GM18909 (cell line): ENCODE results near the gene STIMATE.

Experiments used
- ATAC-seq: cut with Tn5 transposase; IDR thresholded peaks from one replicate; pipeline ENCODE4 v1.9.1; 2021; ENCODE audit warnings: mild to moderate bottlenecking; ENCODE audit not compliant: unreplicated experiment, poor library complexity

STIMATE gene

DNA sequence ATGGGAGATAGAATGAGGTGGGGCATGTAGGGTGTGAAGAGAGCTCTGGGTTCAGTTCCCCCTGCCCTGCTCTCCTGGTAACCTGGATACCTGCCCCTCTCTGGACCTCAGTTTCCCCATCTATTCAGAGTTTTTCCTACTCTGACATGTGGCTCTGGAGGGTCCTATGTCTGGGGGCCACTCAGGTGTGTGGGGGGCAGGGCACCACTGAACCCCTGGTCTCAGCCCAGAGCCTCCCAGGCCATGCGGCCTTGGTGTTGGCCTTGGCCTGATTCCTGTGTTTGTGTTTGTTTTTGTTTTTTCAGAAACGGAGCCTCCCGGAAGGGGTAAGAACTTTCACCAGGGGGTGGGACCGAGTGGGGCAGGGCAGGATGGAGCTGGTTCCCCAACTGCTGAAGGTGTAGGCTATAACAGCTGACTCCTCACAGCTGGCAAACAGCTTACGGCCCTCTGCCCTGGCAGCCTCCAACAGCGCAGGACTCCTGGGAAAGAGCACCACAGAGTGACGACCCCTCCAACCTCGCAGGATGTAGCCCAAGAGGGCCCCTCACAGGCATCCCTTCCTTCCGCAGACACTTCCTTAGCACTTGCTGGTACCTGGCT, 101.9 kb downstream of the STIMATE start:
- no peak for ATAC-seq

DNA sequence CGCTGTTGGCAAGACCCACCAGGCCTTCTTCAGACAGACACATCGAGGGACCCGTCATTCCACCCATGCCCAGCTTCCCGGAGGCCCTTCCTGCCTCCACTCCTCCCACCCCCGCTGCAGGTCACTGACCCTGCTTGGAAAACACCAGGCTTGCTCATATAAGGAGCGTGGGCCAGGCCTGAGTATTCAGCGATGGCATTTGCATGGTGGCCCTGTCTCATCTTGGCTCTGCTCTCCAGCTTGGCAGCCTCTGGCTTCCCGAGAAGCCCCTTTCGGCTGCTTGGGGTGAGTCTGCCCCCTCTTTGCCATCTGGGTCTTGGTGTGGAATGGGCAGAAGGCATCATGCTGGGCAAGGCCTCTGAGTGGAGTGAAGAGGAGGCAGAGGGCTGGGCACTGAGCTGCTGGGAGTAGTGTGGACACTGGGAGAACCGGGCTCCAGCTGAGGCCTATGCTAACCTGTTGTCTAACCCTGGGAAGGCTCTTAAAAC, 102.7 kb downstream of the STIMATE start, which contains the start of gene ITIH3:
TSS of gene ITIH3 (plus strand) at position 185 of the 488 bp plus-strand sequence. CDS start at position 193, 8 bp downstream.
- ATAC-seq = no peak

DNA sequence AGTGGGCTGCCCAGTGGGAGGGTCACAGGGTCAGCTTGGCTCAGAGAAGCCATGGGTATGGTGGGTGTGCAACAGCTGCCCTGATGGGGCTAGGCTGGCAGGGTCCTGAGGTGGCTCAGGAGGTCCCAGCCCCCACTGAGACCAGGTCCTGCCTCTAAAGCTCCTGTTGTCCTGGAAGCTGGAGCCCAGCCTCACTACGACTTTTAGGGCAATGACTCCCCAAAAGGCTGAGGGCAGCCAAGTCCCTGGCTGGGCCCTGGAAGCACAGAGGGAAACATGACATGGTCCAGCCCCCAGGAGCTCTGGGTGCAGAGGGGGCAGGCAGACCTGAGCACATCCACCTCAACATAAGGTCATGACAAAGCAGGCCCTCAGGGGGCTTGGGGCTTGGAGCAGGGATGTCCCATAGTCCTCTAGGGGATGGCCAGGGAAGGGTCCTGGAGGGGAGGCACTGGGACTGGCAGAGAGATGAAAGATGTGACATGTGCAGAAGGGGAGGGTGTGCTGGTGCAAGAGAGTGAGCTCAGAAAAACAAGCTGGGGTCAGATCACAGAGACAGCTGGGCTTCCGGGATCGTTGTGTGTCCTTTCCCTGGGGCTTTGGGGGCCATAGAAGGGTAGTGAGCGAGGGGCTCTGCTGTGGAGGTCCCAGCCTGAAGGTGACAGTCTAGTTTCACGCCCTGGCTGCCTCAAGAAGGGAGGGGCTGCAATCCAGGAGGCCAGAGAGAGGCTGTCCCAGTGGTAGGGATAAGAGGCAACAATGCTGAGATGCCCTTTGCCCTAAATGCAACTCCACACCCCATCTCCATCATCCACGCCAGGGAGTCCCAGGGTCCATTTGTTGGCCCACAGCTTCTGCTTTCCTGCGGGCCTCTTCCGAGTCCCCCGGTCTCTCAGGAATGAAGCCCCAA, 103.4 kb downstream of the STIMATE start:
- no peak for ATAC-seq

DNA sequence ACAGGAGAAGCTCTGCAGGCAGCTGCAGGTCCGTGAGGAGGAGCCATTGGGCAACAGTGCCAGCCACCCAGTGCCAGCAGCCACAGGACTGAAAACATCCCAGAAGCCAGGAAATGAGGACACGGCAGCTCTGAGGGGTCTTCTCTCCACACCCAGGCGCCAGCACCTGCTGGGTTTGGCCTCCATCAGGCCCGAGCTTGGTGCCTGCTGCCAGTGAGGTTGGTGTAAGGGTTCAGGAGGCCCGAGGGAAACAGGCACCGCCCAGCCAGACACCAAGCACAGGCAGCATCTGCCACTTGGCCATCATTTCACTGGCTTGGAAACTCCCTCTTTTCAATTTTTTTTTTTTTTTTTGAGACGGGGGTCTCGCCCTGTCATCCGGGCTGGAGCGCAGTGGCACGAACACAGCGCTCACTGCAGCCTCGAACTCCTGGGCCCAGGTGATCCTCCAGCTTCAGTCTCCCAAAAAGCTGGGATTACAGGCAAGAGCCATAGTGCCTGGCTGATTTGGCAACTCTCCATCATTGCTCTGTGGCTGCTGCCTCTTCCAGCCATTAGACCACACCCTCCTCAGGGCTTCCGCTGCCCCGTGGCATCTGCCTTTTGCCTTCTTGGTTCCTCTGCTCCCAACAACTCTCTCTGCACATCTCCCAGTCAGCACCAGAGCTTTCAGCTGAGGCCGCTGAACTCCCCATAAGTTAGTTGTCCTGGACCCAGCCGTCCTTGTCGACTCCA, 104.2 kb downstream of the STIMATE start:
- ATAC-seq = no peak

DNA sequence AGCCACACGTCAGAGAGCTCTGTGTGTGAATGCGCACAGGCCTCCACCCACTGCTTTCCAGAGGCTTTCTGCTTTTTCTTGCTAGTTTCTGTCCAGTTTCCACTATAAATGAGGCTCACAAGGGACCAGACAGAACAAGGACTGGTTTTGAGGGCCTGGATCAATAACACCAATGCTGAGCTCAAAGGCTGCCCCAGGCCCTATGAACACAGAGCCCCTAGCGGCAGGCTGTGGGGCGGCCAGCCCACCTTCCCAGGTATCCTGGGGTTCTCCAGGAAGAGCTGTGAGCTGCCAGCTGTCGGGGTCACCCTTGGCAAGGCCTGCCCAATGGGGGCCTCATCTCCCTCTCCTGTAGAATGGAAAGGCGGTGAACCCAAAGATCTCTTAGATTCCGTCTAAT, 104.9 kb downstream of the STIMATE start:
- ATAC-seq = no peak

DNA sequence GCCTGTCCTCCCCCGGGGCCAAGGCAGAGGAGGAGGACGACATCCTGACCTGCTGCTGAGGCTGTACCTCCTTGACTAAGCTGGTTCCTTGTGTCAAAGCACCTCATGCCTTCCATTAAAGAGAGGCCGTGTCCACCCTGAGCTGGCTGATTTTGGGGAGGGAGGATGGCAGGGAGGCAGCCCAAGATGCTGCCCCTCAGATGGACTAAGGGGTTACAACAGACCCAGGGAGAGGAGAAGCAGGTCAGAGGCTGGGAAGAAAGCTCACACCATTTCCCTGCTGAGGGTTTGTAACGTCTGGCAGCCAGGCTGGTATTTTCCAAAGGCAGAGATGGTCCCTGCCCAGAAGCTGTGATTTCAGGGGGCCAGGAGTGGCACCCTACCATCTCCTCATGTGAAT, 105.4 kb downstream of the STIMATE start:
- no peak for ATAC-seq

DNA sequence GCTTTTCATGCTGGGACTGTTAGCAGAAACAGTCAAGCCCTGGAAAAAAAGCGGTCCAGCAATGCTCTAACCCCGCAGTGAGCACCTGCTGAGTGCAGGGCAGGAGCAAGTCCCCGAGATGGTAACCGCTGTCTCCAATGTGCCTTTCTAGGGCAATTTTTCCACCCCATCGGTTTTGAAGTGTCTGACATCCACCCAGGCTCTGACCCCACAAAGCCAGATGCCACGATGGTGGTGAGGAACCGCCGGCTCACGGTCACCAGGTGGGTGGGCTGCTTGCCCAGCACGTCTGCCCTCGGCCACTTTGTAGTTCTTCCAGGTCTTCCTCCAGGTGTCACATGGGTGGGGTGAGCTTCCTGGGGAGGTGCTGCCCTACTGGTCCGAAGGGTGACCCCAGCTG, 106.0 kb downstream of the STIMATE start:
- no peak for ATAC-seq

DNA sequence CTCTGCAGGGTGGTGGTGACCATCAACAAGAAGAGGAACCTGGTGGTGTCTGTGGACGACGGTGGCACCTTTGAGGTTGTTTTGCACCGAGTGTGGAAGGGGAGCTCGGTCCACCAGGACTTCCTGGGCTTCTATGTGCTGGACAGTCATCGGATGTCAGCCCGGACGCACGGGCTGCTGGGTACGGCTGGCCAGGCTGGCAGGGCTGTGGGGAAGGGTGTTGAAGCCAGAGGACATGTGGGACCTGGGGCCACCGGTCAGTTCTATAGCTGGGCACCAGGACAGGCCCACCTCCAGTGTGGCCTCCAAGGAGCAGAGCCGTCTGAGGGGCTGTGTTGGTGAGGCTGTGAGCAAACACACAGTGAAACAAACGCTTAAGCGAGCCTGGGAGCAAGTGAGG, 106.6 kb downstream of the STIMATE start:
- no peak for ATAC-seq

DNA sequence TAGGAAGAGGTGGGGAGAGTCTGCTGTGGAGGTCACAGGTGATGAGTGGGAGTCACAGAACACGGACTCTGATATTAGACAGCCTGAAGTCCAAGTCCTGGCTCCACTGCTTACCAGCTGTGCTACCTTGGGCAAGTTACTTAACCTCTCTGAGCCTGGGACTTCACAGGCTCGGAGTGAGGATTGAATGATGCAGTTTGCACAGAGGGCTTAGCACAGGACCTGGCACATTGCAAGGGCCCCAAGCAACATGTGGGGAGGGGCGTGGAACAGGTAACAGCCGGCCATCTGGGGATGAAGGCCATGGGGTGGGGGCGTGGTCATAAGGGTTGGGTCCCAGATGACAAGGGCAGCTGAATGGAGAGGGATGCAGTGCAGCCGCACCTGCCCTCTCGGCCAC, 107.0 kb downstream of the STIMATE start:
- no peak for ATAC-seq

DNA sequence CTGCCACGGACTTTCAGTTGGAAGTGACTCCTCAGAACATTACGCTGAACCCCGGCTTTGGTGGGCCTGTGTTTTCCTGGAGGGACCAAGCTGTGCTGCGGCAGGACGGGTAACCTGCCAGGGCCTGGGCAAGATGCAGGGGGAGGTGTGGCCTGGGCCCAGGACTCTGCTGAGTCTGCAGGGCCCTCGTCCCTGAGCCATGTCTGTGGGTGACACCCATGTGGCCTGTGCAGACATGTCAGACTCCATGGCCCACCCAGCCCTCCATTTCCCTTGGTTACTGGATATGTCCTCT, 107.7 kb downstream of the STIMATE start:
- ATAC-seq = no peak

DNA sequence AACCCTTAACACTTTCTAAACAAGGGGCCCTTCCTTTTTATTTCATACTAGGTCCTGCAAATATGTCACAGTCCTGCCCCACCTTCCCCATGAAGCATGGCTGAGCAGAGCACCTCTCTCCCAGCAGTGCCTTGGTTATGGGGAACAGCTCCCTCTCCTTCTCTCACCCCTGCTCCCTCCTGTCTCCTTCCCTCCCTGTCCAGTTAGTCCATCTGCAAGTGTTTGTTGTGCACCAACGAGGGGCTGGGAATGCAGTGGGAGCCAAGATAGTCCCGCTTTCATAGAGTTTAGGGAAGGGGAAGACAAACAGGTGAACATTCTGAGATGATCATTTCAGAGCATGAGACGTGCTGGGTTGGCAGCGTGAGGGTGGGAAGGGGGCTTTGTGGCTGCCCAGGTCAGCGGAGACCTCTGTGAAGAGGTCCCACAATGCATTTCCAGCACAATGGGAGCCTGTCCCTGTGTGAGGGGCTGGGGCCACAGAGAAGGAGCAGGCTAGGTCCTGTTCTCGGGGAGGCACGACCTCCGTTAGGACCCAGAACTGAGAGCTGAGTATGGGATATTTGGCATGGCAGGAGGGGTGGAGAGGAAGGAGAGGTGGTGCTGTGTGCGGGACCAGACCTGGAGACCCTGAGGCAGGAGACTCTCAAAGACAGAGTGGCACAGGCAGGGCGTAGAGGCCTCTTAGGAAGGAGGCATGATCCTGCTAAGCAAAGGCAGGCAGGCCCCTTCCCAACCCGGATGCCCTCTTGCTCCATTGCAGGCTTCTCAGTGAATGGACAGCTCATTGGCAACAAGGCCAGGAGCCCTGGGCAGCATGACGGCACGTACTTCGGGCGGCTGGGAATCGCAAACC, 108.2 kb downstream of the STIMATE start:
- ATAC-seq = no peak

DNA sequence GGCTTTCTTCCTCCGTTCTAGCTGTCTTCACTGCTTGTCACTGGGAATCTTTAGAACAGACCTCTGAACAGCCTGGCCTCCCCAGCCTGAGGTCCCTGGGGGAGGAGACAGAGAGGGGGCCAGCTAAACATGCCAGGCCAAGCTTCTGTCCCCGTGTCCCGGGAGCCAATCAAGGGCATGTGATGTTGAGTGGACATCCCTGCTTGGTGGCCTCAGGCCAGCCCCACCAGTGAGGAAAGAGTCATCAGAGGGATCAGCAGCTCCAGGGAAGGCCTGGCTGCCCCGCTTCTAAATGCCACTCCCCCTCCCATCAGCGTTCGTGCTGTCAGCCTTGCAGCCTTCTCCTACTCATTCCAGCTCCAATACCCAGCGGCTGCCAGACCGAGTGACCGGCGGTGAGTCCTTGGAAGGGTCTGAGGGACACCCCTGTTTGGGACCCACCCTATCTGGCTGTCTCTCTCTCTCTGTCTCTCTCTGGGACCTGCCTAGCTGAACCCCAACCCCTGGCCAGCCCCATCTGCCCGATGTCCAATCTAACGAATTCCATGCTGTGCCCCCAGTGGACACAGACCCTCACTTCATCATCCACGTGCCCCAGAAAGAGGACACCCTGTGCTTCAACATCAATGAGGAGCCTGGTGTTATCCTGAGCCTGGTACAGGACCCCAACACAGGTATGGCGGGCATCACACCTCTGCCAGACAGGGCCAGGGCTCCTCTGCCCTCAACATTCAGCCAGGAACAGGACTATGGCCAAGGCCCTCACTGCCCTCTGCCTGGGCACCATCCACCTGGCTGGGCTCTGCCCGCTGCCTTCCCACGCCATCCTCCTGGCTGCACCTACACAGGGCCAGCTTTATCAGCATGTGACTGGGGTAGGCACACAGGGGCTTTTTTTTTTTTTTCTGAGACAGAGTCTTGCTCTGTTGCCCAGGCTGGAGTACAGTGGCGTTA, 109.4 kb downstream of the STIMATE start:
- ATAC-seq = no peak

DNA sequence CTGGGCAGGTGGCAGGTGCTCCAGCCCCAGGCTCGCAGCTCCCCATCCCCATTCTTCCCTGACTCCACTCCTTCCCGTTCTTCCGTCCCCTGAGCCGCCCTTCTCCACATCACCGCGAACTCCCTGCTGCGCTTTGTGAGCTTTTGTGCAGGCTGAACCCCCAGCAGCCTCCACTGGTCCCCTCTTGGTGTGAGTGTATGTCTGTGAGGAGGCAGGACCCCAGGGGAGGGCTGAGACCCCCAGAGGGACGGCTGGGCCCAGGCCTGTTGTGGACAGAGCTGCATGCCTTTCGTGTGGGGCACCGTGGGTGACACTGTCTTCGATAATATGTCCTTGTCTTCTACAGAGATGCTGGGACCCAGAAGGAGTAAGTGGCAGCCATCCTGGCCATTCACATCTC, 110.1 kb downstream of the STIMATE start:
- no peak for ATAC-seq
